Activated T-helper 2 cell treated with anti-CD3 and anti-CD28 coated beads, Interferon-gamma antibody, Interleukin-2, Interleukin-4, amounts not matched to agents 10 μg/mL and 5 μg/mL and 100 μg/mL, durations not matched to agents 14 hours and 24 hours and 36 hours (primary cell): ENCODE measurements around the gene NAXE. TPM values are rescaled to one million over a fixed set of nuclear protein-coding genes. Genes with fewer than 3 reads are reported as not detected.
A peak's percentile ranks its signal among the peaks of the same experiment; 100 is the strongest.
"Not testable (repeated sequence)": the region's sequence is repeated elsewhere in the genome, so short reads cannot be mapped to it uniquely, and the experiment has no call there.

ENCODE experiments used
- DNase-seq: peaks from one replicate; pipeline ENCODE4 v3.0.0; 2021; ENCODE audit warnings: low spot score
- H3K27ac Mint-ChIP-seq: one replicate; pipeline ENCODE4 v1.8.0; 2021; ENCODE audit warnings: mixed read lengths
- H3K27me3 Mint-ChIP-seq: one replicate; pipeline ENCODE4 v1.8.0; 2021; ENCODE audit warnings: low read depth, mixed read lengths
- H3K36me3 Mint-ChIP-seq: one replicate; pipeline ENCODE4 v1.8.0; 2021; ENCODE audit warnings: low read depth, mixed read lengths
- H3K4me1 Mint-ChIP-seq: one replicate; pipeline ENCODE4 v1.8.0; 2021; ENCODE audit warnings: low read depth, mixed read lengths
- H3K4me3 Mint-ChIP-seq: one replicate; pipeline ENCODE4 v1.8.0; 2021; ENCODE audit warnings: low read depth, mild to moderate bottlenecking, moderate library complexity, mixed read lengths
- H3K9me3 Mint-ChIP-seq: one replicate; pipeline ENCODE4 v1.8.0; 2021; ENCODE audit warnings: mixed read lengths
- intact Hi-C: fragments of 100-400 bp; cut with micrococcal nuclease; formaldehyde crosslinking; loops from one replicate; pipeline ENCODE4 v1.15.1; 2023
- total RNA-seq: library from RNA; stranded (reverse); gene quantifications from 2 replicates; pipeline ENCODE4 v1.2.3, GENCODE V29; 2022

The NAXE gene
- total RNA-seq, 1 donor from 2014 or later, result 76.1 TPM

DNA sequence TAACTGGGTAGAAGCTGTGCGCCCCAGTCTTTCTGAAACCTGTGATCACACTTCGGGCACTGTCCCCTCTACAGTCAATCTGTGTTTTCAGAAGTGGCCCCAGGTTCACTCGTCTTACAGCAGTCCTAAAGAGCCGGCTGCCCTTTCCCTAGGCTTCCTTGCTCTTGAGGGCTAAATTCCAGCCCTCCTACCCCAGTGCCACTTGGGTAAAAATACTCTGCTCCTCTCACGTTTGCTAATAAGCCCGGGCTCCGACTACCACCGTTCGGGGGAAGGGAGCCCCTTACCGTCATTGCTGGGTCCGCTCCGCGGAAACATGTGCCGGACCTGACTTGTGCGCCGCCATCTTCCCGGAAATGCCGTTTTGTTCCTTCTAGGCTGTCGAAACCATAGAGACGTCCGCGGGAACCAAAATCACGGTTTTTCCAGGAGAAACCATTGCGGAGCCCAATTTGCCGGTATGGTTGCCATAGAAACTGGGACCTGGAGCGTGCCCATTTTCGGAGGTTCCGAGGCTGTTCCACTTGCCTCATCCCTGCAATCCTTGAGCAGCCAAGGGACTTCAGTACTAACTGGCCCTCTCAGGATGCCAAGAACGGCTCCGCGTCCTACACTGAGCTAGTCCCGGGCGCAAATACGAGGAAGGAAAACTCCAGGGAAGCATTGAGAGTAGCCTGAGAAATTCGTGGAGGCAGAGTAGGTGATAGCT is 9.7 kb downstream of the NAXE start, which contains the start of gene GPATCH4:
GPATCH4 (minus strand) TSS at position 358 of the 709 bp plus-strand sequence.
- H3K36me3 Mint-ChIP-seq, result peaks cover 37% of the 10 kb centered on the region
- intact Hi-C loops, result loop anchor here (2.0 kb wide), 2 partner anchors 16 to 100 kb away; partner anchors contain the start of gene MEF2D
- peak within 1 kb of the TSS; percentile 99 for H3K27ac Mint-ChIP-seq

GRCh38 chr1:156601892-156602291 is 10.3 kb downstream of the NAXE start:
- H3K4me3 Mint-ChIP-seq, result peak overlapping the region; percentile 100
- H3K36me3 Mint-ChIP-seq, result peaks cover 33% of the 10 kb centered on the region
- H3K9me3 Mint-ChIP-seq, result no peaks in the 10 kb centered on the region
- no peaks in the 10 kb centered on the region for H3K27me3 Mint-ChIP-seq
- peak overlapping the region; percentile 99 for H3K27ac Mint-ChIP-seq
- intact Hi-C loops, result loop anchor here (2.0 kb wide), 2 partner anchors 17 to 101 kb away; partner anchors contain the start of gene MEF2D
- H3K4me1 Mint-ChIP-seq, result peaks cover 23% of the 10 kb centered on the region
- DNase-seq, result no peak

More for the DNA sequence above, 9.7 kb downstream of the NAXE start, which contains the start of gene GPATCH4:
- peak; percentile 72 for DNase-seq
- H3K4me1 Mint-ChIP-seq, result peaks cover 24% of the 10 kb centered on the region
- H3K27me3 Mint-ChIP-seq, result no peaks in the 10 kb centered on the region
- no peaks in the 10 kb centered on the region for H3K9me3 Mint-ChIP-seq
- H3K4me3 Mint-ChIP-seq, result peak within 1 kb of the TSS; percentile 100

- peaks cover 19% of the 10 kb centered on the region for H3K4me1 Mint-ChIP-seq
- H3K27me3 Mint-ChIP-seq, result no peaks in the 10 kb centered on the region
- no peak for DNase-seq
- no peaks in the 10 kb centered on the region for H3K9me3 Mint-ChIP-seq
- H3K4me3 Mint-ChIP-seq, result peak overlapping the region; percentile 59
- peak overlapping the region; percentile 48 for H3K27ac Mint-ChIP-seq
- intact Hi-C loops, result no loop called here
- peaks cover 26% of the 10 kb centered on the region for H3K36me3 Mint-ChIP-seq
These were observed 11.0 kb downstream of the NAXE start for GRCh38 chr1:156602557-156602993.

GRCh38 chr1:156607344-156607743 is 15.8 kb downstream of the NAXE start:
- not testable (repeated sequence) for H3K27me3 Mint-ChIP-seq, H3K36me3 Mint-ChIP-seq, H3K27ac Mint-ChIP-seq, H3K4me3 Mint-ChIP-seq, DNase-seq, H3K9me3 Mint-ChIP-seq
- intact Hi-C loops, result loop anchor here (5.0 kb wide), 2 partner anchors 35 to 220 kb away; partner anchors contain the start of gene IQGAP3
- H3K4me1 Mint-ChIP-seq, result peaks cover 13% of the 10 kb centered on the region

GRCh38 chr1:156608036-156608674 is 16.6 kb downstream of the NAXE start:
- no peak overlapping the region for H3K27ac Mint-ChIP-seq
- no peaks in the 10 kb centered on the region for H3K36me3 Mint-ChIP-seq
- peak; percentile 51 for DNase-seq
- H3K4me1 Mint-ChIP-seq, result peaks cover 8% of the 10 kb centered on the region
- H3K4me3 Mint-ChIP-seq, result no peak overlapping the region
- H3K27me3 Mint-ChIP-seq, result peaks cover 15% of the 10 kb centered on the region
- intact Hi-C loops, result loop anchor here (1.0 to 5.0 kb wide), 4 partner anchors 24 to 221 kb away; partner anchors contain the start of gene IQGAP3
- no peaks in the 10 kb centered on the region for H3K9me3 Mint-ChIP-seq

DNA sequence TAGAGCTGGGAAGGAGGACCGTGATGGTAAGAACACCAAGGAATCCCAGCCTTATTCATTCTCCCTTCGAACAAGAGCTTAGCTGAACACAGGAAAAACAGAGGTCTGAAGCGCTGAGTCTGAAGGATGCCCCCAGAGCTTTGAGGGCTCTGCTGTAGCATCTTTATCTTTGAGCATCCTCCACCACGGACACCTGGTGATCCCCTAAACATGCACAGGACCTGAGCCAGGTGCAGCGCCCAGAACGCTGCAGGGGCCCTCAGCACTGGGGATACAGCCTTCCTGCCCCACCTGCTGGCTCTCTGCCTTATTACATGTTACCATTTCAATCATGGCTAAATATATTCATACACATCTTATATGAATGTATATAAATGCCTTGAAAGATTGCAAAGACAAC is 17.4 kb downstream of the NAXE start:
- Mint-ChIP-seq H3K27me3 (peaks cover 17% of the 10 kb centered on the region), H3K36me3 (no peaks in the 10 kb centered on the region), H3K4me3 (no peak overlapping the region), H3K27ac (no peak overlapping the region), H3K9me3 (no peaks in the 10 kb centered on the region), H3K4me1 (peaks cover 8% of the 10 kb centered on the region)
- DNase-seq, result peak; percentile 43
- intact Hi-C loops, result loop anchor here (1.0 to 5.0 kb wide), 4 partner anchors 25 to 222 kb away; partner anchors contain the start of gene IQGAP3

- H3K27ac Mint-ChIP-seq, intact Hi-C loops, H3K36me3 Mint-ChIP-seq, H3K4me1 Mint-ChIP-seq, H3K4me3 Mint-ChIP-seq, DNase-seq, H3K9me3 Mint-ChIP-seq: not testable (repeated sequence)
- peaks cover 27% of the 10 kb centered on the region for H3K27me3 Mint-ChIP-seq
These were observed 18.5 kb downstream of the NAXE start for GRCh38 chr1:156610072-156610471.

- Mint-ChIP-seq H3K4me3 (no peak overlapping the region), H3K9me3 (no peaks in the 10 kb centered on the region), H3K27me3 (peaks cover 39% of the 10 kb centered on the region), H3K4me1 (peaks cover 8% of the 10 kb centered on the region), H3K36me3 (no peaks in the 10 kb centered on the region), H3K27ac (no peak overlapping the region)
- intact Hi-C loops, result no loop called here
- no peak for DNase-seq
These were observed 21.1 kb downstream of the NAXE start for GRCh38 chr1:156612666-156613065.

DNA sequence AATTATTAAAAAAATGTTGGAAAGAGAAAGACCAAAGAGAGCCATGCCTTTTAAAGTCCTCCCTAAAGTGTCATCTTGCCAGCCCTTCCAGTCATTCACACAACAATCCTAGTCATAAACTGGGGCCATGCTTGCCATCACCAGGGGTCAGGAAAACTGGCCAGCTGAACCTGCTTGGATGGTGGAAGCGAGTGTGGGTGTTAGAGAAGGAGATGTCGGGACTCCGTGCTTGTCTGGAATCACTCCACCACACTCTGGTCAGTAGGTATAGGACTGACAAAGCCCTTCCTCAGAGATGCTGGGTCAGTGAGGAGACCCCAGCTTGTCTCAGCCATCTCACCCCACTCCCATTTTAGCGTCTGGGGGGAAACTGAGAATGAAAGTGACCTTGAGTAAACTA is 24.4 kb downstream of the NAXE start:
- peaks cover 55% of the 10 kb centered on the region for H3K27me3 Mint-ChIP-seq
- no peak overlapping the region for H3K27ac Mint-ChIP-seq
- DNase-seq, result no peak
- no peak overlapping the region for H3K4me3 Mint-ChIP-seq
- H3K36me3 Mint-ChIP-seq, result no peaks in the 10 kb centered on the region
- H3K9me3 Mint-ChIP-seq, result no peaks in the 10 kb centered on the region
- intact Hi-C loops, result no loop called here
- H3K4me1 Mint-ChIP-seq, result no peaks in the 10 kb centered on the region

GRCh38 chr1:156616463-156616862 is 24.9 kb downstream of the NAXE start:
- no peak overlapping the region for H3K27ac Mint-ChIP-seq
- intact Hi-C loops, result no loop called here
- H3K4me3 Mint-ChIP-seq, result no peak overlapping the region
- peaks cover 54% of the 10 kb centered on the region for H3K27me3 Mint-ChIP-seq
- H3K36me3 Mint-ChIP-seq, result no peaks in the 10 kb centered on the region
- no peak for DNase-seq
- H3K4me1 Mint-ChIP-seq, result no peaks in the 10 kb centered on the region
- no peaks in the 10 kb centered on the region for H3K9me3 Mint-ChIP-seq

DNA sequence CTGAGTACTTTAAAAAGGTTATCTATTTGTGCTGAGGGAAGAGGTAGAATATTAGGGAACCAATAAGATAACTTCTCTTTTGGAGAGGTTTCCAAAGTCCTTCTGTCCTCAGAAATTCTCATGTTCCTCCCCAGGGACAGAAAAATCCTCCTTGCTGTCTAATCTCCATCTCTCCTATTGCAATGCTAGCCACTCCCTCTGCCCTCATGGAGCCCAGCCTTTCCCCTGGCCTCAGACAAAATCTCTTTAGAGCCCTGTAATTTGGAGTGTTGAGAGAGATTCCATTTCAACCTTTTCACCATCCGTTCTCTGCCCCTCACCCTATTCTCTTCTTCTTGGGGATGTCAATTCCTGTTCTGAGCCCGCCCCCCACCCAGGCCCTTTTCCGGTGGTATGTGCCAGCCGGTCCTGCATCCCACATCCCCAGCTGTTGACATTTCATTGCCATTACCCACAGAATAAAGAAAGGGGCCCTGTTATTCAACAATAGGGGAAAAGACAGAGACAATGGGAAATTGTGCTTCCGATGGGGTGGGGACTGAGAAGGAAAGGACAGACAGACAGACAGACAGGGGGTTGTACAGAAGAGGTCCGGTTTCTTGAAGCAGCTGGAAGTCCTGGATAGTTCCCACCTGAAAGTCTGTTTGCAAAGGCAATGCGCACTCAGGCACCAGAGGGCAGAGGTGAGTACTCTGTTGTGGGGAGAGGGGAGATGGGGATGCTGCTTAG is 27.4 kb downstream of the NAXE start, which contains the start of gene HAPLN2:
HAPLN2 (plus strand) TSS at position 563 of the 729 bp plus-strand sequence. CDS start 4,076 bp downstream, outside the sequence.
- H3K36me3 Mint-ChIP-seq, result no peaks in the 10 kb centered on the region
- no peak within 1 kb of the TSS for H3K4me3 Mint-ChIP-seq
- H3K27ac Mint-ChIP-seq, result no peak within 1 kb of the TSS
- no peaks in the 10 kb centered on the region for H3K4me1 Mint-ChIP-seq
- DNase-seq, result no peak
- intact Hi-C loops, result no loop called here
- no peaks in the 10 kb centered on the region for H3K9me3 Mint-ChIP-seq
- H3K27me3 Mint-ChIP-seq, result peaks cover 62% of the 10 kb centered on the region

- Mint-ChIP-seq H3K36me3 (no peaks in the 10 kb centered on the region), H3K9me3 (no peaks in the 10 kb centered on the region), H3K27me3 (peaks cover 60% of the 10 kb centered on the region), H3K4me3 (no peak overlapping the region), H3K4me1 (peaks cover 2% of the 10 kb centered on the region), H3K27ac (no peak overlapping the region)
- intact Hi-C loops, result no loop called here
- DNase-seq, result no peak
These were observed 28.0 kb downstream of the NAXE start for GRCh38 chr1:156619582-156619955.
